Progenitor cell of endocrine pancreas (in vitro differentiated cells): ENCODE measurements around the gene LYPD6B. TPM values are rescaled to one million over a fixed set of nuclear protein-coding genes. Genes with fewer than 3 reads are reported as not detected.

ENCODE experiments used
- DNase-seq: peaks from one replicate; pipeline ENCODE4 v3.0.0; 2021; ENCODE audit warnings: low spot score; ENCODE audit not compliant: unreplicated experiment
- H3K27ac Mint-ChIP-seq: 2 replicates; pipeline ENCODE4 v1.8.0; 2021; ENCODE audit warnings: mild to moderate bottlenecking, moderate library complexity, mixed read lengths
- H3K27me3 Mint-ChIP-seq: 2 replicates; pipeline ENCODE4 v1.8.0; 2021; ENCODE audit warnings: mixed read lengths
- H3K36me3 Mint-ChIP-seq: 2 replicates; pipeline ENCODE4 v1.8.0; 2022; ENCODE audit warnings: mixed read lengths; ENCODE audit not compliant: insufficient read depth
- H3K4me1 Mint-ChIP-seq: 2 replicates; pipeline ENCODE4 v1.8.0; 2021; ENCODE audit warnings: low read depth, mixed read lengths
- H3K4me3 Mint-ChIP-seq: 2 replicates; pipeline ENCODE4 v1.8.0; 2021; ENCODE audit warnings: low read depth, mild to moderate bottlenecking, moderate library complexity, mixed read lengths
- H3K9me3 Mint-ChIP-seq: 2 replicates; pipeline ENCODE4 v1.8.0; 2021; ENCODE audit warnings: low read depth, mixed read lengths
- total RNA-seq: library from RNA; stranded (reverse); gene quantifications from 2 replicates; pipeline ENCODE4 v1.2.1, GENCODE V29; 2021
- TF ChIP-seq, protein P1 (sequence below): fragments of 200-600 bp; sonication (generic); IDR thresholded peaks from one replicate; pipeline ENCODE4 v1.5.0; 2021; ENCODE audit warnings: antibody characterized with exemption, mild to moderate bottlenecking; ENCODE audit not compliant: unreplicated experiment

The LYPD6B gene
- total RNA-seq, 1 donor from 2014 or later = 140 TPM

DNA sequence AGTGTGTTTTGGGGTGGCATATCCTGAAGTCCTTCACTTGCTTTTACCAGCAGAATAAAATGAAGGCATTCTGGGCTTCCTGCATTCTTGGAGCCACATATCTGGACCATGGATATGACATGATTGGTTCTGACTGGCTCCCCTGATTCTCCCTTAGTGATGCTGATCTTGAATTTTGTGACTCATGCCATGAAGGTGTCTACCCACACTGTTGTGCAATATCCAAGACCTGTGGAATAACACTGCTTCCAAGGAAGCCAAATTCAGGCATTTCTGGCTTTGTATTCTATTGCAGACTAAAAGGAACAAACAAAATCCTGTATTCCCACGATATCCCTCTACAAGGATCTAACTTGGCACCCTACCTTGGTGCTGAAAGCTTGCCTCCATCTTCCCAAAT lies 125.8 kb downstream of the LYPD6B start:
- Mint-ChIP-seq H3K4me1 (peaks cover 60% of the 10 kb centered on the region), H3K36me3 (peaks cover 29% of the 10 kb centered on the region), H3K9me3 (no peaks in the 10 kb centered on the region), H3K4me3 (no peak overlapping the region), H3K27me3 (no peaks in the 10 kb centered on the region), H3K27ac (no peak overlapping the region)
- TF ChIP-seq, protein P1, sequence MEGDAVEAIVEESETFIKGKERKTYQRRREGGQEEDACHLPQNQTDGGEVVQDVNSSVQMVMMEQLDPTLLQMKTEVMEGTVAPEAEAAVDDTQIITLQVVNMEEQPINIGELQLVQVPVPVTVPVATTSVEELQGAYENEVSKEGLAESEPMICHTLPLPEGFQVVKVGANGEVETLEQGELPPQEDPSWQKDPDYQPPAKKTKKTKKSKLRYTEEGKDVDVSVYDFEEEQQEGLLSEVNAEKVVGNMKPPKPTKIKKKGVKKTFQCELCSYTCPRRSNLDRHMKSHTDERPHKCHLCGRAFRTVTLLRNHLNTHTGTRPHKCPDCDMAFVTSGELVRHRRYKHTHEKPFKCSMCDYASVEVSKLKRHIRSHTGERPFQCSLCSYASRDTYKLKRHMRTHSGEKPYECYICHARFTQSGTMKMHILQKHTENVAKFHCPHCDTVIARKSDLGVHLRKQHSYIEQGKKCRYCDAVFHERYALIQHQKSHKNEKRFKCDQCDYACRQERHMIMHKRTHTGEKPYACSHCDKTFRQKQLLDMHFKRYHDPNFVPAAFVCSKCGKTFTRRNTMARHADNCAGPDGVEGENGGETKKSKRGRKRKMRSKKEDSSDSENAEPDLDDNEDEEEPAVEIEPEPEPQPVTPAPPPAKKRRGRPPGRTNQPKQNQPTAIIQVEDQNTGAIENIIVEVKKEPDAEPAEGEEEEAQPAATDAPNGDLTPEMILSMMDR = no peak
- DNase-seq = no peak

DNA sequence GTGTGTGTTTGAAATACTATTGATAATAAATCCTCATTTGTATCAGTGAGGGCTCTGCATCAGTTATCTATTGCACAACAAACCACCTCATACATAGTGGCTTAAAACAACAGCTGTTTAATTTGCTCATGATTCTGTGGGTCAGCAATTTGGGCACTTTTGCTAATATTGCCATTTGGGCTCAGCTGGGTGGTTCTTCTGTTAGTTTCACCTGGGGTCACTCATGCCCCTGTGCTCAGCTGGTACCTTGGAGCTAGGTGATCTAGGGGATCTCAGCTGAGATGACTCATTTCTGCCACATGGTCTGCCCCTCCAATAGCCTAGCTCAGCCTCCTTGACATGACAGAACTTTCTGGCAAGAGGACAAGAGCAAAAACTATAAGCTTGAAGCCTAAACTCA lies 126.3 kb downstream of the LYPD6B start:
- Mint-ChIP-seq H3K4me3 (no peak overlapping the region), H3K27me3 (no peaks in the 10 kb centered on the region), H3K9me3 (no peaks in the 10 kb centered on the region), H3K27ac (no peak overlapping the region), H3K4me1 (peaks cover 65% of the 10 kb centered on the region), H3K36me3 (peaks cover 26% of the 10 kb centered on the region)
- no peak for DNase-seq
- TF ChIP-seq, protein P1 = no peak

DNA sequence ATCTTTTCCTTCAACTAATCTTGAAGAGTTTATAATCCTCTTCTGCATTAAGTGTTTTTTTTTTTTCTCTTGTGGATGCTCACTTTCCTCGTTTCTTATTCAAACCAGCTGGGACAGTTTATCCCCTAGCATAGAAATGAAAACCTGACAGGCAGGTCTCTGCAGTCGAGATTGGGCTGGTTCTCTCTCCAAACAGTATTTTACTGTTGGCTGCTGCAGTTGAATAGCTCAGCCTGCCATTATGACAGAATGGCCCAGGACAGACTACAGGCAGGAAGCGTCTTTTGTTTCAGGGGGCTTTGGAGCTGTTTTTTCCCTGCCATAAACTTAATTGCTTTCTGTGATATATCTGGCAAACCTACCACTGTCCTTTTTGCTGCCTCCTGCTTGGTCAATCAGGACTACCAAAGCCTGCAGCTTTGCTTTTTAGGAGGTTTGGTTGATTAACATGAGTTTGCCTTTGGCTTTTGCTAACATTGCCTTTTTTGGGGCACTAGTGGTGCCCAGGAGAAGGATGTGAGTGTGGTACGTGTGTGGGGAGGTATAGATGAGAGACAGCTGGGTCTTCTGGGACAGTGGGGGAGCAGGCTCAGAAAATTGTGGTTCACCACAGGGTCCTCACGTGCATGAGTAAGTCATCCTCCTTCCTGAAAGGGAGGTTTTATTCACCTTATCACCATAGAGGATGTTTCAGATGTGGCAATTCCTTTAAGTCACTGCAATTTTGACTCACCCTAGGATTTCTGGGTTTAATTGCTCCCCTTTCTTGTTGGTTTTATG lies 128.7 kb downstream of the LYPD6B start:
- no peak for DNase-seq
- H3K4me1 Mint-ChIP-seq = peaks cover 67% of the 10 kb centered on the region
- peak overlapping the region; percentile 83 for H3K27ac Mint-ChIP-seq
- TF ChIP-seq, protein P1 = no peak
- H3K27me3 Mint-ChIP-seq = no peaks in the 10 kb centered on the region
- peak overlapping the region; percentile 12 for H3K4me3 Mint-ChIP-seq
- H3K9me3 Mint-ChIP-seq = no peaks in the 10 kb centered on the region
- H3K36me3 Mint-ChIP-seq = peaks cover 19% of the 10 kb centered on the region

DNA sequence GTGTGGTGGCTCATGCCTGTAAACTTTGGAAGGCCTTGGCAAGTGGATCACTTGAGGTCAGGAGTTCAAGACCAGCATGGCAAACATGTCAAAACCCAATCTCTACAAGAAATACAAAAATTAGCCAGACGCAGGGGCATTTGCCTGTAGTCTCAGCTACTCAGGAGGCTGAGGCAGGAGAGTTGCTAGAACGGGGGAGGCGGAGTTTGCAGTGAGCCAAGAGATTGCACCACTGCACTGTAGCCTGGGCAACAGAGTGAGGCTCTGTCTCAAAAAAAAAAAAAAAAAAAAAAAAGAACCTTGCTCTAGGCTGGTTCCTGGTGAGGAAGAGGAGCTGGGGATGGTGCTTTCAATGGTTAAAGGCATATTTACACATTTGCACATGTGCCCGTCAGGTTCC lies 129.4 kb downstream of the LYPD6B start:
- H3K36me3 Mint-ChIP-seq = peaks cover 15% of the 10 kb centered on the region
- TF ChIP-seq, protein P1 = no peak
- H3K27ac Mint-ChIP-seq = peak overlapping the region; percentile 71
- no peaks in the 10 kb centered on the region for H3K27me3 Mint-ChIP-seq
- H3K9me3 Mint-ChIP-seq = no peaks in the 10 kb centered on the region
- no peak overlapping the region for H3K4me3 Mint-ChIP-seq
- H3K4me1 Mint-ChIP-seq = peaks cover 60% of the 10 kb centered on the region
- no peak for DNase-seq

DNA sequence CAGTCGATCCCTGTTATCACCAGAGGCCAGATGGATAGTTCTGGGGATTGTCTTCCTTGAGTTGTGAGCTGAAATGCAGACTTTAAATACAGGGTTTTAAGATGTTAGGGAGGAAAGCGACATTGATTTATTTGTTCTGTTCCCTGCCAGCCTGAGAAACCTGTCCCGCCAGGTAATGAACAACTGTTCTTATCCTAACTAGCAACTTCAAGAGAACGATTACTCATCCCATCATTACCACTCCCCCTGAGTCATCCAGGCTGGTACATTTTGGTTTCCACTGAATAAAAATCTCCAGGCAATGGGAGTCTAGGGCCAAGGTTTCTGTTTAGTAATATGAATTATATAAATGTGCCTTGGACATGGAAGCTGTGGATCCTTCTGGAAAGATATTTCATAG lies 131.2 kb downstream of the LYPD6B start:
- no peak for DNase-seq
- Mint-ChIP-seq H3K4me3 (peak overlapping the region; percentile 3), H3K27ac (peak overlapping the region; percentile 93), H3K36me3 (peaks cover 15% of the 10 kb centered on the region), H3K4me1 (peaks cover 66% of the 10 kb centered on the region), H3K27me3 (no peaks in the 10 kb centered on the region), H3K9me3 (no peaks in the 10 kb centered on the region)
- TF ChIP-seq, protein P1 = no peak
